Measurements from ENCODE around the gene RPL22L1.

GRCh38 chr3:170907637-170908234 is 37.7 kb upstream of the RPL22L1 start:
- TF ChIP-seq POLR2A (IDR thresholded peaks at IDR 0.05) (no peak), POLR2AphosphoS5 (IDR thresholded peaks at IDR 0.05) (no peak), EP300 (IDR thresholded peaks at IDR 0.05) (no peak)
- TF ChIP-seq, protein P1, sequence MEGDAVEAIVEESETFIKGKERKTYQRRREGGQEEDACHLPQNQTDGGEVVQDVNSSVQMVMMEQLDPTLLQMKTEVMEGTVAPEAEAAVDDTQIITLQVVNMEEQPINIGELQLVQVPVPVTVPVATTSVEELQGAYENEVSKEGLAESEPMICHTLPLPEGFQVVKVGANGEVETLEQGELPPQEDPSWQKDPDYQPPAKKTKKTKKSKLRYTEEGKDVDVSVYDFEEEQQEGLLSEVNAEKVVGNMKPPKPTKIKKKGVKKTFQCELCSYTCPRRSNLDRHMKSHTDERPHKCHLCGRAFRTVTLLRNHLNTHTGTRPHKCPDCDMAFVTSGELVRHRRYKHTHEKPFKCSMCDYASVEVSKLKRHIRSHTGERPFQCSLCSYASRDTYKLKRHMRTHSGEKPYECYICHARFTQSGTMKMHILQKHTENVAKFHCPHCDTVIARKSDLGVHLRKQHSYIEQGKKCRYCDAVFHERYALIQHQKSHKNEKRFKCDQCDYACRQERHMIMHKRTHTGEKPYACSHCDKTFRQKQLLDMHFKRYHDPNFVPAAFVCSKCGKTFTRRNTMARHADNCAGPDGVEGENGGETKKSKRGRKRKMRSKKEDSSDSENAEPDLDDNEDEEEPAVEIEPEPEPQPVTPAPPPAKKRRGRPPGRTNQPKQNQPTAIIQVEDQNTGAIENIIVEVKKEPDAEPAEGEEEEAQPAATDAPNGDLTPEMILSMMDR (IDR thresholded peaks at IDR 0.05) = no peak
